Activated CD4-positive, alpha-beta T cell treated with anti-CD3 and anti-CD28 coated beads, Interleukin-10, Interleukin-2, amounts not matched to agents 100 ng/mL and 50 ng/mL, durations not matched to agents 16 hours and 8 hours (primary cell): Measurements from ENCODE around the gene SH3PXD2B.

Experiments used
- DNase-seq: peaks from one replicate; pipeline ENCODE4 v3.0.0-alpha.2; 2020

Gene SH3PXD2B

GRCh38 chr5:172454358-172455086 lies at the start of gene SH3PXD2B:
Gene SH3PXD2B (minus strand): TSS chr5:172454525. CDS start chr5:172454352, 173 bp downstream.
- DNase-seq: peak; percentile 49

DNA sequence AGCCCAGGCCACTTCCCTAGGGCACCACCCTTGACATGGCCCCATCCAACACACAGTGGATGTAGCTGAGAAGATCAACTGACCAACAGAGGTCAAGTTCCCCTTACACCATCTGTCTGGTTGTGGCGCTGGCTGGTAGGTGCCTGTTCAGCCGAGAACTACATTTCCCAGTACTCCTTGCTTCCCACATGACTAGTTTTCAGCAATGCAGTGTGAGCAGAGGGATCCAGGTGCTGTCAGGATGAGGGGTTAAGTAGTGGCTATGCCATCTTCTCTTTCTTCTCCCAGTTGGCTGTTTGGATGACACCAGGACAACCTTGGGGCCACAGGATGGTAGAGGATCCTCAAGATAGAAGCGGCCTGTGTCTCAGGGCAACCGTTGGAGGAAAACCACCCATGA lies 48.6 kb upstream of the SH3PXD2B start:
- DNase-seq: no peak

- DNase-seq: no peak
Observed at GRCh38 chr5:172502410-172502809, 48.1 kb upstream of the SH3PXD2B start.

- no peak for DNase-seq
Observed at GRCh38 chr5:172501708-172502320, 47.5 kb upstream of the SH3PXD2B start.

- no peak for DNase-seq
Observed at GRCh38 chr5:172499287-172499686, 45.0 kb upstream of the SH3PXD2B start.

DNA sequence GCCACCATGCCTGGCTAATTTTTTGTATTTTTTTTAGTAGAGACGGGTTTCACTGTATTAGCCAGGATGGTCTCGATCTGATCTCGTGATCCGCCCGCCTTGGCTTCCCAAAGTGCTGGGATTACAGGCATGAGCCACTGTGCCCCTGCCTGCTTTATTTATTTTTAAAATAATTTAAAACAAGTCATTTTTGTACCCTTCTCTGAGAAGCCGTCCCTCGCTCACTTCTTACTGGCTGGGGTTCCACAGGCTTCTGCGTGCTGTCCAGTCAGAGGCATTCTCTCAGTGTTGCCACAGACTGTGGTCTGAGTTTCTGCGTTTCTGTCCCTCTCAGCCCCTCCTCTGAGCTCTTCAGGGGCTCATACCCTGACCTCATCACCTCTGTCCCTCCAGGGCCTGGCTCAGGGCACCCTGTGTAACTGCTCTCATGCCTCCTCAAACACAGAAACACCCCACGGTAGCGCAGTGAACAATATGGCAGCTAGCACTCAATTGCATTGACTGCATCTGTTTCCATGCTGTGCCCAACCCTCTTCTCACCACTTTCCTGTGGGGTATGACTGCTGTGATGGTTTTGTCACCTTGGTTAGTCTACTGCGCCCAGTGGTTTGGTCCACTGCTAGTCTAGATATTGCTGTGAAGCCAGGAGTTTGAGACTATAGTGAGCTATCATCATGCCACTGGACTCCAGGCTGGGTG lies 44.3 kb upstream of the SH3PXD2B start:
- no peak for DNase-seq

DNA sequence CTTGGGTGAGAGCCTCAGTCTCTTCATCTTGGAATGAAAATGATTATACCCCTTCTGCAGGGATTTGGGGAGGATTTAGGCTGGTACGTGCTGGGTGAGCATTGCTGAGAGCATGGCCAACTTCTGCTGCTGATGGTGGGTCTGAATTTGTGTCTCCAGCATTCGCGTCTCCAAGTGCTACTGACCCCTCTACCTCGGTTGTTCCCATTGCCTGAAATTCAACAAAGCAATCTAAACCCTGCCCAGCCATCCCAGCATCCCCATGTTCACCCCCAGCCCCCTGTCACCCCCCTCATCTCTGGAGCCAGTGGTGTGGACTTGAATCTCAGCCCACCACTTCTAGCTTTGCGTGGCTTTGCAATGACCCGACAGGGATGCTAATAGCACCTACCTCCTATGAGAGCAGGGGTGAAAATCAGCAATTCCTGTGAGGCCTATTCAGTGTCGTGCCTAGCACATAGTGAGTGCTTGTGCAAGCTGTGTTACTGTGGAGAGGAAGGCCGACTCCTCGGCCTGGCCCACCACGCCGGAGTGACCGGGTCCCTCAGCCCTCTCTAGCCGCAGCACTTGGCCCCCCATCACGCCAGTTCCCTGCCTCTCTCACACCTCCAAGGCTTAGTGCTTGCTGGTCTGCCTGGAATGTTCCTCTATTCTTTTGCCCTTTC lies 43.4 kb upstream of the SH3PXD2B start:
- DNase-seq: no peak

- DNase-seq: no peak
Observed at GRCh38 chr5:172496671-172497371, 42.5 kb upstream of the SH3PXD2B start.

DNA sequence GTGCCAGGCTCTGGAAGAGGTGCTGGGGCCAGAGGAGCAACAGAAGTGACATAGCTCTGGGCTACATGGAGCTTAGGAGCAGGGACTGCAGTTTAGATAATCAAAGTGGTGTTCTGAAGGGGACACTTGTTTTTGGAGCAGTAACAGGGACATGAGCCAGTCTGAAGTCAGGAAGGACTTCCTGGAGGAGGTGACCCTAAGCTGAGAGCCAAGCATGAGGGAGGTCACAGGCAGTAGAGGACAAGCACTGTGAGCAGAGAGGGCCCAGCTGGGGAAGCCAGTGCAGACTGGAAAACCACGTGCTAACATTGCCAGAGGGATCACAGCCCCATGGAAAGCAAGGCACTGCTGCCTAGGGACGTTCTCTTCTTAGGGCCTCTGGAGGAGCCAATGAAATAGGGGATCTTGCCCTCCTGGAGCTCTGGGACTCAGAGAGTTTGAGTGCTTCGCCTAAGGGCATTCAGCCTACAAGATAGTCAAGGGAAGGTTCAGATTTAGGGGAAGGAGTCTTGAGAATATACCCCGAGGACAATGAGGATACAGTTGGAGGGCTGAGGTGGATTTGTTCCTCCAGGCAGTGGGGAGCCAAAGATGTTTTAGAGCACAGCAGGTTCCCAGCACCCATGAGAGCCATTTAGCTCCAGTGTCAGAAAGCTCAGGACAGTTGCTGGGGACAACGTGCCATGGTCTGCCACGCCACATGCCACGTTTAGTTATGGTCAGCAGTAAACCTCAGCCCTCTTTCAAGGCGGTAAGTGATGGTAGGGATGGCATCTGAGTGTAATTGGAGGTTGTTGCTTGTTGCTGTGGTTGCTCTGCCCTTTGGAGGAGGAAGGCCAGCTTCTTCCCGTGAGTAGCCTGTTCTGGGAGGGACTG lies 40.5 kb upstream of the SH3PXD2B start:
- DNase-seq: no peak

- no peak for DNase-seq
Observed at GRCh38 chr5:172493906-172494305, 39.6 kb upstream of the SH3PXD2B start.

GRCh38 chr5:172493461-172493860 lies 39.1 kb upstream of the SH3PXD2B start:
- DNase-seq: no peak

GRCh38 chr5:172493002-172493401 lies 38.7 kb upstream of the SH3PXD2B start:
- no peak for DNase-seq

- DNase-seq: no peak
Observed at GRCh38 chr5:172492097-172492840, 37.9 kb upstream of the SH3PXD2B start.

- no peak for DNase-seq
Observed at GRCh38 chr5:172491481-172491880, 37.2 kb upstream of the SH3PXD2B start.

DNA sequence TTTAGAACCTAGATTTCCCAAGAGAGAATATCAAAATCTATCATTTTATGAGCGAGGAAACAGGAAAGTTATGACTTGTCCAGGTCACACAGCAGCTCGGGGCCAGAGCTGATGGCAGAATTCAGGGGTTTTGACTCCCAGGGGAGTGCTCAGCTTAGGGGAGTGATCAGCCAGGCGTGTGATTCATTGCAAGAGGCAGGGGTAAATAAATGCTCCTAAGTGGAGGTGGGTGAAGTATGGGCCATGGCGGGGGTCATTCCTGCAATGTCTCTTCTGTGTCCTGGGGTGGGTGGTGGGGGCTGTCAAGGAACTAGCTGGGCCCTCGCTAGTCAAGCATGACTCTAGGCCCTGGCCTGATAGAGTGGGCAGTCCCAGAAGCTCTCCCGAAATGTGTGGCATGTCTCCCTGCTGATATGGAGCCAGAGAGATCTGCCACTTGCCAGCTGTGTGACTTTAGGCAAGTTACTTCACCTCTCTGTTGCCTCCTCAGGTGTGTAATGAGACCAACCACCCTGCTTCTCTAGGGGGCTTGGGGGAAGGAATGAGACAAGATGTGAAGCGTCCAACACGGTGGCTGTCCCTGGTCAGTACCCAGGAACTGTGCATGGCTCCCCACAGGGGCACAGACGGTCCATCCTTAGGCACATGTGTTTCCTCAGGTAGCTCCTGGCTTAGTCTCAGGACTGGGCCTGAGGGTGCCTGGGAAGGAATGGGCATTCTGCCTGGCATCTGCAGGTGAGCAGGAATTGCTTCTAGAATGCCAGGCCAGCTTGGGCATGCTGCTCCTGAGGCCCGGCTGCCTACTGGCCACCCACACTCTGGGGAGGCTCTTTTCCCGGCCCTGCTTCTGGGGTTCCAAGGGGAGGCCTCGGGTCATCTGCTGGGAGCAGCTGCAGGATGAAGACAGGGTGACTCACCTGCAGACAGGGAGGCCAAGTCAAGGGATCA lies 36.5 kb upstream of the SH3PXD2B start:
- DNase-seq: no peak

GRCh38 chr5:172488221-172488620 lies 33.9 kb upstream of the SH3PXD2B start:
- no peak for DNase-seq

DNA sequence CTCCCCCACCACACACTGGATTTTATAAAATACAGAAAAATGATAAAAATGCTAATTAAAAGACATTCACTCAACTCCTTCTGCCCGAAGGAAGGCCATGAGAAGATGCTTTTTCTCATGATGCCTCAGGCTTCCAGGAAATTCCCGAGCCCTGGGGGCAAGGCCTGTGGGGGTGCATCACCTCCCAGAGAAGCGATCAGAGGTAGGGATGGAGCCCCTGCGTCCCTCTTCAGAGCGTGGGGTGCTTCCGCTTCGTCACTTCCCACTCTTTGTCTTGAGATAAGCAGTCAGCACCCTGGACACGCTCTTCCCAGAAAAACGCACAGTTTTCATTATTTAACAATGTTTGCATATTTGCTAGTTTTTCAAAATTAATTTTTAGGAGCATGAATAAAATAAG lies 33.3 kb upstream of the SH3PXD2B start:
- no peak for DNase-seq

DNA sequence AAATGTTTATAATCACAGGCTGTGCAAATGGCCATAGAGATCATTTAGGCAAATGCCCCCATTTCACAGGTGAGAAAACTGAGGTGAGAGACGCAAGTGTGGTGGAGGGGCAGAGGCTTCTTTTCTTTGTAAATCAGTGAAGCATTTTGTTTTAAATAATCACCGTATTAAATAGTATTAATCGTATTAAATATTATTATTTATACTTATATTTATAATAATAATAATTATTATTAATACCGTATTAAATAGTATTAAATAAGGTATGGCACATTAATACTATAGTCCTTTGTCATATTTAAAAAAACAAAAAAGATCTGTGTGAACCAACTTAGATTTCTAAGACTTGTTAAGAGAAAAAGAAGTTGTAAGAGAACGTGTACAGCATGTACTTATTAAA lies 32.6 kb upstream of the SH3PXD2B start:
- DNase-seq: no peak

DNA sequence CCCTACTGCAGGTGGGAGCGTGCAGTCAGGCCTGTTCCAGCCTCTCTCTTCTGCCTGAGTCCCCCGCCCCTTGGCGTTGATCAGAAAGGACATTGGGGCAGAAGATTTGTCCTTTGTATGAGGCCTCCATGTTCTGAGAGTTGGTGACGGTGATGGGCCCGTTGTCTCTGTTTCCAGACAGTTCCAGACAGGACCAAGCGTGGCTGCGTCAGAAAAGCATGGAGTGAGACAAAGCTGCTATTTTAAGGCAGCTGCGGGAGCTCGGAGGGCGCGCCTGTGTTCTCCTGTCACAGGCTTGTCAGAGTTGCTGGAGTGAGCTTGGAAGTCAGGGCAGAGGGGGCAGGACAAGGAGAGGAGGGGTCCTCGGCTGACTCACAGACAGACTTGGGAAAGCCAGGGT lies 32.1 kb upstream of the SH3PXD2B start:
- DNase-seq: no peak
